Superior temporal gyrus (tissue), 1 donor: ENCODE data around the gene GRAMD4.
"Not testable (repeated sequence)": the region's sequence is repeated elsewhere in the genome, so short reads cannot be mapped to it uniquely, and the experiment has no call there.

ENCODE experiments used
- DNase-seq: peaks from one replicate; pipeline ENCODE4 v3.0.0-alpha.2; 2016; ENCODE audit errors: extremely low spot score

Gene GRAMD4

DNA sequence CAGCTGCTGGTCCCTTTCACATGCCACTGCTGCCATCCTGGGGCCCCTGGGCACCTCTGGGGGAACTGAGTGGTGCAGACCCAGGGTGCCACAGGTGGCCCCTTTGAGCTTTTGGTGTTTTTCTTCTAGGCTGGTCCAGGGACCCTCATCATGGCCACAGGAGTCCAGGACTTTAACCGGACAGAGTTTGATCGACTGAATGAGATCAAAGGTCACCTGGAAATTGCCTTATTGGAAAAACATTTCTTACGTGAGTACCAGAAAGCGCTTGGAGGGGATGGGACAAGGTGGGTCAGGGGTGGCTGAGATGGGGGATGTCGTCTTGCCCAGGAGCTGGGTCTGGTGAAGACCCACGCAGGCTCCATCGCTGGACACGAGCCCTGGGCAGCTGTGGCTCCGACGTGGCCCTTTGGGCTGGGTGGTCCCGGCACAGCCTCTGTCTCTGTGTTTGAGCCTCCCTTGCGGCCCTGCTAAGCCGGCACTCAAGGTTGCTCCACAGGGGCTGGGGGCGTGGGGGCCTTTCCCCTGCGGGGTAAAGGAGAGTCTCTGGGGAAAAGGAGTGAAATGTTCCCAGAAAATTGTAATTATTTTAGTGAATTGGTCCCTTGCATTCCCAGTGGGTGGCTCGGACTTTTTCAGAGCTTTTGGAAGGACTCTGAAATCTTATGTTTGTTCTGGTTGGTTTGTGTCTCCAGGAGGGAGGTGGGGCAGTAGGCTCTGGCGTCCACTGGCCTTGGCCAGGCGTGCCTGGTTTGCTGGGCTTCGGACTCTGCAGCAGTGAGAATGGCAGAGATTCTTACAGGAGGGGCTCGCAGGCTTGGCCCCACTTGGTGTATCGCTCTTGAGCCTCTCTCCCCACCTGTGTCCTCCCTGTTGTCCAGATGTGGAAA is 17.8 kb downstream of the GRAMD4 start:
- DNase-seq, result no peak

DNA sequence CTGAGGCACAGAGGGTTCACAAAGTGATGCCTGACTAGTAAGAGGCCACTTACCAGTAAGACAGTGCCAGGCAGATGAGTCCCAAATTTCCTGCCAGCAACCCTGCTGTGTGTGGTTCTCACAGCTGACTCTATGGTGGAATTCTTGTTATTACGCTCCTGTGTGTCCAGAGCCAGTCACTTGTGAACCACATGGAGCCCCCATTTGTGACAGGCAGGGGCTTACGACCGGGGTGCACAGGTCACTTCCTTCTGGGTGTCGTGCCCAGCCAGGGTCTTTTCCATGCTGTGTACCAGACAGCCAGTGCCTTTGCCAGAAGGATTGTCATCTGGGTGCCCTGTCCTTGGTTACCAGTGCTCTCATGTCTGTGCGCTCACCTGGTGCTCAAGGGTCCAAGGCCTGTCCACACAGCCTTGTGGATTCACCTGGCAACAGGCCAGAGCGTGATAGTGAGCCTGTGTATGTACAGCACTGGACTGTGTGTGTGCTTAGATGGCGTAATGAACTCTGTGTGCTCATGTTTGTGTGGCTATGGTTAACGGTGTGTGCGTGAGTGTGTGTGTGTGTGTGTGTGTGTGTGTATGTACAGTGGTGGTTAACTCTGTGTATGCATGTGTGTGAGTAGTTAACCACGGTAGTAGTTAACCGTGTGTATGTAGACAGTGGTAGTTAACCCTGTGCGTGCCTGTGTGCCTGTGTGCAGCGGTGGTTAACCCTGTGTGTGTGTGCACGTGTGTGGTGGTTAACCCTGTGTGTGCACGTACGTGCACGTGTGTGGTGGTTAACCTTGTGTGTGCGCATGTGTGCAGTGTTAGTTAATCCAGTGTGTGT is 18.6 kb downstream of the GRAMD4 start:
- DNase-seq, result no peak

DNA sequence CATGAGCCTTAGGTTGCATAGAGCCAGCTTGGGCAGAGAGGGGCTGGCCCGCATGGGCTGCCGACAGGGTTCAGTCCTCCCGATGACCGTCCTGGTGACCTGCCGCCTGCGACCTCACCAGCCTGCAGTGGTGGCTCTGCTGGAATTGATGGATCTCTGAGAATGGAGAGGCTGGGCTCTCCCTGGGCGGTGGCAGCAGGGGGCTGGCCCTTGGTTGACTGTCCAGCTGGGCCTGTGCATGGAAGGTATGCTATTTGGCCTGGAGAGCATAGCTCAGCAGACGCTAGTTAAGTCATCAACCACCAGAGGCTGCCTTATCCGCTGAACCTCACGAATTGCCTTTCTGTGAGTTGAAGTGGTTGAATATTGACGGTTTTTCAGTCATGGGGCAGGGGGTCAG is 19.7 kb downstream of the GRAMD4 start:
- no peak for DNase-seq

DNA sequence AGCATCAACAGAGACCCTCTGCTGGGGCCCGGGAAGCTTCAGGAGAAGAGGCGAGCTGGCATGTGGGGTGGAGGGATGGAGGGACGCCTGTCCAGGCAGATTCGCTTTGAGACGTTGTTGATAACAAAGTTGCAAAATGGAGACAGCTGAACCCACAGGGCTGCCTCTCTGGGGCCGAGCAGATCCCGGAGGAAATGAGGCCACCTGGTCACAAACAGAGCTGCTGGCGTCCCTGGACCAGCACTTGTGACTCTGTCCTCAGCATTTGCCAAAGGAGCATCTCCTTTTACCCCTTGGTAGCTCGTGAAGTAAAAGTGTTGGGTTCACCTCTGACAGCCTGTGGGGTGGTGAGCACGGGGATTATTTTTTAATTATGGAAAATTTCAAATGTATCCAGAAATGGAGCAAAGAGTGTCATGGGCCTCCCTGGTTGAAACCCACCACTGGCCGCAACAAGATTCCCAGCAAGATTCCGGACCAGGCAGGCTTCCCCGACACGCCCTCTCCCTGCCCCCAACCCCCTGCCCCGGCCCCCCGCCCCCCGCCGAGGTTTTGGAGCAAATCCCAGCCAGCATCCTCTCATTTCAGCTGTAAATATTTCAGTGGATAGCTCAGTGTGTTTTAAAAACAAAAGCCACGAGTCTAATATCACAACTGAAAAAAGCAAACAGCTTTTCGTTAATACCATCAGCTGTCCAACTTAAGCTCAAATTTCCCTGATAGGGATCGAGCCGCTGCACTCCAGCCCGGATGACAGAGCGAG is 20.3 kb downstream of the GRAMD4 start:
- DNase-seq, result no peak

DNA sequence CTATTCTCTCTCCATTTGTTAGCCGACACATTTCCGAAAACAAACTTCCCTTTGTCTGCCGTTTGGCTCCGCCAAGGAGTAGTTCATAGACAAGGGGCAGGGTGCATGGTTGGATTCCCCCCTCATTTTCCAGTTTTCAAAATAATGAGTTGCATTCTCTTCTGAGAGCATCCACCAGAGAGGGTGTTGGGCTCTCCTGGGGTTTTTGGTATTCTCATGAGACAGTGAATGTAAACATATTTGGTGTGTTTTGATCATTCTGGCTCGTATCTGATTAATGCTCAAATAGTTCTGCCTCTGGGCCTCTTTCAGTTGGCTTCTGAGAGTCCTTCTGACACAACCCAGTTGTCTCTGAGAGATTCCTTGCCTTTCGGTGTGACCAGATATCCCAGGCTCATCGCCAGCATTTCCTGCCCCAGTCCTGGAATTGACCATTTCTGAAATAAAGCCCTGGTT is 21.7 kb downstream of the GRAMD4 start:
- DNase-seq, result no peak

DNA sequence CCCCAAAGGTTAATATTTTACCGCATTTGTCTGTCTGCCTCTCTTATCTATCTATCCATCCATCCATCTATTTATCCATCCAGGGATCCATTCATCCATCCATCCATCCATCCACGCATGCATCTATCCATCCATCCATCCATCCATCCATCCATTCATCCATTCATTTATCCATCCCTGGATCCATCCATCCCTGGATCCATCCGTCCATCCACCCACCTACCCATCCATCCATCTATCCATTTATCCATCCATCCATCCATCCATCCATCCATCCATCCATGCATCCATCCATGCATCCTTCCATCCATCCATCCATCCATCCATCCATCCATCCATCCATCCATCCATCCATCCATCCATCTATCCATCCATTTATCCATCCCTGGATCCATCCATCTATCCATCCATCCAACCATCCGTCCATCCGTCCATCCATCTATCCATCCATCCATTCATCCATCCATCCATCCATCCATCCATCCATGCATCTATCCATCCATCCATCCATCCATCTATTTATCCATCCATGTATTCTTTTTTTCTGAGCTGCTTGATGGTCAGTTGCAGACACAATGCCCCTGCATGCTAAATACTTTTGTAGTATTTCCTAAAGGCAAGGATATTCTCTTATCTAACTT is 22.8 kb downstream of the GRAMD4 start:
- not testable (repeated sequence) for DNase-seq

DNA sequence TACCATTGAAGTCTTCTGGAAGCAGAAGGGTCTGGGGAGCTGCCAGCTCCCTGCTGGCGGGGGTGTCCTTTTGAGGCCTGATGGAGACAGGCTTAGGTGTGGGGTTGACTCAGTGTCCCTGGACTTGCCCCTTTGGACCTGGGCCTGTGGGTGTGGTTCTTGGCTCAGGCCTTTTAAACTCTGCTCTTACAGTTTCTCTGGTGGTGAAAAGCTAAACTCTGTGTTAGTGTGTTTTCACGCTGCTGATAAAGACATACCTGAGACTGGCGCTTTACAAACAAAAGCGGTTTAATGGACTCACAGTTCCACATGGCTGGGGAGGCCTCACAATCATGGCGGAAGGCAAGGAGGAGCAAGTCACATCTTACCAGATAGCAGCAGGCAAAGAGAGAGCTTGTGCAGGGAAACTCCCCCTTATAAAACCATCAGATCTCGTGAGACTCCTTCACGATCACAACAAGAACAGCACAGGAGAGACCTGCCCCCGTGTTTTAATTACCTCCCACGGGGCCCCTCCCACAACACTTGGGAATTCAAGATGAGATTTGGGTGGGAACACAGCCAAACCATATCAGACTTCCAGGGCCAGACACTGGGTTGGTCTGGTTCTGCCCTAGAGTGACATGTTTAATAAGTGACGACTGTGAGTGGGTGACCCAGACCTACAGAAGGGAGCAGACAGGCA is 26.5 kb downstream of the GRAMD4 start:
- DNase-seq, result no peak

DNA sequence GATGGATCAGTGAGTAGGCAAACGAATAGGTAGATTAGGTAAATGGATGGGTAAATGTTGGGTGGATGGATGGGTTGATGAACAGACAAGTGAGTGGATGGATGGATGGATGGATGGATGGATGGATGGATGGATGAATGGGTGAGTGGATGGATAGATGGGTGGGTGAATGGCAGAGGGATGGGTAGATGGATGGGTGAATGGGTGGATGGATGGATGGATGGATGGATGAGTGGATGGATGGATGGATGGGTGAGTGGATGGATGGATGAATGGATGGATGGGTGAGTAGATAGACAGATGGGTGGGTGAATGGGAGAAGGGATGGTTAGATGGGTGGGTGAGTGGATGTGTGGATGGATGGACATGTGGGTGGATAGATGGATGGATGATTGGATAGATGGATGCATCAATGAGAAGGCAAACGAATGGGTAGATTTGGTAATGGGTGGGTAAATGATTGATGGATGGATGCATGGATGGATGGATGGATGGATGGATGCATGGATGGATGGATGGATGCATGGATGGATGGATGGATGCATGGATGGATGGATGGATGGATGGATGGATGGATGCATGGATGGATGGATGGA is 28.1 kb downstream of the GRAMD4 start:
- not testable (repeated sequence) for DNase-seq

DNA sequence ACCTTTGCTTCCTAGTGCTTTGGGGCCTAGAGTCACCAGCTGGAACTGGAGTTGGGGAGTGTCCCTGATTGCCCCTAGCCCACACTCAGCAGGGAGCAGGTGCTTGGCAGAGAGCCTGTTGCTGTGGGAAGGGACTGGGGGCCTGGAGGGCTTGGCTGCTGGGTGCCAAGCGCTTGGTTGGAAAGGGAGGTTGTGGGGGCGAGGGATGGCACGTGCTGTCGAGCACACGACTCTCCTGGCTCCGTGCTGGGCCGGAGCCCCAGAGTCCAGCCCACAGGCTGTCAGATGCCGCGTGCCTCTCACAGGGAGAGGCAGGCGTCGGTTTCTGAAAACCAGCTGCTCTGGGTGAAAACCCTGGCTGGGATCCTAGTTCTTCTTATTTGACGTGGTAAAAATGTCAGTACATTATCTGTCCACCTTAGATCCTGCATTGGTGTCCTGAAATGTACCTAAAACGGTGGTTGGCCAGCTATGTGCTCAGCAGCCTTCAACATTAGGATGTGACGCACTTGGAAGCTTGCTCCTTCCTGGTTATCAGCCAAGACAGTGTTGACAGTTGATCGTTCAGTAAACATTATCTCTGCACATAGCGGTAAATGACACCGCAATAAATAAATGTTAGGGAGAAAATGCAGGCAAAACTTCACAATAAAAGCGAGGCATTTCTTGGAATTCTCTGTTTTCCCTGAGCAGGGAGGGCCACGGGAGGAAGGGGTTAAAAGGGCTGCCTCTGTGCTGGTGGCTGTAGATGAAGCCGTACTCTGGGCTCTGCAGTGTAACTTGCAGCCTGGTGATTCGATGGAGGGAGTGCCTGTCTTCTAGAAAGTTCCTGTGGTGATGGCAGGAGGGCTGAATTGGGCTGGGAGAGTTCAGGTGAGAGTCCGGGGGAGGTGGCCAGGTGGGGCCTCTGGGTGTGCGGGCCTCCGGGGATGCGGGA is 29.2 kb downstream of the GRAMD4 start:
- DNase-seq, result peak; percentile 40

DNA sequence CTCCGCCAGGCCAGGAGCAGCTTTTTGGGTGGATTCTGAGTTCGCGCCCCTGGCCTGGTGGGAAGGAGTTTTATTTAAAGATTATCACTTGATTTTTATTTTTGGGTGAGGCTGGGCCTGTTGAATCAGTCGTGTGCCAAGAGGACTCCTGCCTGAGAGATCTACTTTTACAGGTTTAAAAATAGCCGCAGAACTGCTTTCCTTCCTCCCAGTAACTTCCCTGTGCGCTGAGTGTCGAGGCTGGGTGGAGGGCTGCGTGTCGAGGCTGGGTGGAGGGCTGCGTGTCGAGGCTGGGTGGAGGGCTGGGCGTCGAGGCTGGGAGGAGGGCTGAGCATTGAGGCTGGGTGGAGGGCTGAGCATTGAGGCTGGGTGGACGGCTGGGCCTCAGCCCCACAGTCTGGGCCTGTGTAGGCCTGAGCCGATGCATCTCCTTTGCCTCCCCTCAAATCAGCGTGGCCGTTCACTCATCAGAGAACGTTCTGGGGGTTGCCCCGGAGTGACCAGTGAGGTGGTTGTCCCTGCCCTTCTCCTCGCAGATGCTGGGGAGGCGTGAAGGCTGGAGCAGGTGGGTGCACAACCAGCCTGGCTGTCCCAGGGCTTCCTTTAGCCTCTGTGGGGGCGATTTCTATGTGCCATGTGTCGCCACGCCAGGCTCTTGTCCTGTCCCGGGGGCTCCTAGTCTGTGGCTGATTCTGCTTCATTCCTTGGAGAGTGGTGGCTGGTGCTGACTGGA is 30.1 kb downstream of the GRAMD4 start:
- peak; percentile 17 for DNase-seq

DNA sequence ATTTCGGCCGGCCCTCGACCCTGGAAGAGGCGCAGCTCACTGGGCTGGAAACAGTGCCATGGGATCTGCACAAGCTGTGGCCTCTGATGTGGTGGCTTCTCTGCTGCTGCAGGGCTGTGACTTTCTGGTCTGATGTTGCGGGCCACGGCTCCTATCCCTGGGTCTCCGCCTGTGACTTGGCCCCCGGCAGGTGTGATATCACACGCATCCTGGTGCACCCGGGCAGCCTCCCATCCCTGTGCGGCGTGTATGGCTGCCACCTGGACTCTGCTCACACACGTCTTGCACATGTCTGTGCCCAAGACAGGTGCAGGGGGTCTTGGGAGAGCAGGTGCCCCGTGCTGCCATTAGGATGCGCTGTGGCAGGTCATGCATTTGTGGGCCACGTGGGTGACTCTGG is 31.1 kb downstream of the GRAMD4 start:
- DNase-seq, result no peak

DNA sequence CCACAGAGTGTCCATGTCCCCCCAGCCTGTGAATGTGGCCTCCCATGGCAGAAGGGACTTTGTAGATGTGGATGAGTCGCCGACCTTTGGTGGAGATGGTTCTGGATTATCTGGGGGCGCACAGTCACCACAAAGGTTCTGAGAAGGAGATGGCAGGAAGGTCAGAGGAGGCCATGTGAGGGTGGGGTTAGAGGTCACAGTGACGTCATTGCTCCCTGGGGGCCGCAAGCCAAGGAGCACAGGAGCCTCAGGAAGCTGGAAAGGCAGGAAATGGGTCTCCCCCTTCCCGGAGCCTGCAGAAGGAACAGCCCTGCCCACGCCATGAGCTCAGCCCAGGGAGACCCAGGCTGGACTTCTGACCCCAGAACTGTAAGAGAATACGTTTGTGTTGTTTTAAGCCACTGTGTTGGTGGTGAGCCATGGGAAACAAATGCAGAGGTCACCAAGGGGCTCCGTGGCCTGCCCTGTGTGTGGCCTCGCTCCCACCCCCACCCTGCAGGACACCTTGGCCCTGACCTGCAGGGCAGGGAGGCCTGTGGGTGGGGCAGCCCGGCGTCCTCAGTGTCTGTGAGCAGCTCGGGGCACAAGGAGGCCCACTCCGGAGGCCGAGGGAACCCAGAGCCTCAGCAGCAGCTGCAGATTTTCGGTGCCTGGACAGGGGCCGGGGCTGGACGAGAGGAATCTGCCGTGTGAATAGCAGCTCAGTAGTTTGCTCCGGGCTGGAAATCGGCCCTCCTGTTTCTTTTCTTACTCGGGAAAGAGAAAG is 32.1 kb downstream of the GRAMD4 start:
- no peak for DNase-seq

DNA sequence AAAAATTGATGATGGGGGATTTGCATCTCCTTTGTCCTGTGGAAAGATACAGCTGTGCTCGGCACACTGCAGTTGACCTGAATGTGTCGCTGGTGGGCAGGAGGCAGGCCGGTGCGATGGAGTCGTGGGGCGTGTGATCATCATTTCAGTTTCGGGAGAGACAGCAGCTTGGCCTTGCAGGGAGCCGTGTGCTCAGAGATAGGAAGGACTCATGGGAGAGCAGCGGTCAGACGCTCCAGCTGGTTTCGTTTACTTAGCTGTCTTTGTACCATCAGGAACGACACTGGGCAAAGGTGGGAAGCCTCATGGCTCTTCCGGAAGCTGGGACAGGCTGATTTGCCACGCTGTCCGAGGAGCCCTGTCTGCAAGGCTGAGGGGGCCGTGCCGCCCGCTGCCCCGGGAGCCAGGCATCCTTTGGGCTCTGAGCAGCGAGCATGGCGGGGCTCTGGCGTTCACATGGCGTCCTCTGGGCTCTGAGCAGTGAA is 32.7 kb downstream of the GRAMD4 start:
- DNase-seq, result no peak

DNA sequence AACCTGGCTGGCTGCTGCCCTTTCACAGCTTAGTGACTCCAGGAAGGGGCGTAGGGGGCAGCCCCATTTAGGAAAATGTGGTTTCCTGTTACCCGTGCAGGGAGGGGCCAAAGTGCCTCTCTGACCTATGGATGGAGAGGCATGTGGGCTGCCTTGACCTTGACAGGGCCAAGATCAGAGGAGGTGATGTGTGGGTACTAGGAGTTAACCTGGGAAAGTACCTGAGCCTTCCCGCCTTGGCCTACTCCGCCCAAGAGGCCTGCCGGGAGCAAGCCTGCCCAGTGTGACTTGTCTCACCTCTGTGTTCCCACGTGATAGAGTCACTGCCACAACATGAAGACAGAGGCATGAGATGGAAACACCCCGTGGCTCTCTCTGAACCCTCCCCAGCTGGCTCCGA is 33.4 kb downstream of the GRAMD4 start:
- DNase-seq, result no peak

DNA sequence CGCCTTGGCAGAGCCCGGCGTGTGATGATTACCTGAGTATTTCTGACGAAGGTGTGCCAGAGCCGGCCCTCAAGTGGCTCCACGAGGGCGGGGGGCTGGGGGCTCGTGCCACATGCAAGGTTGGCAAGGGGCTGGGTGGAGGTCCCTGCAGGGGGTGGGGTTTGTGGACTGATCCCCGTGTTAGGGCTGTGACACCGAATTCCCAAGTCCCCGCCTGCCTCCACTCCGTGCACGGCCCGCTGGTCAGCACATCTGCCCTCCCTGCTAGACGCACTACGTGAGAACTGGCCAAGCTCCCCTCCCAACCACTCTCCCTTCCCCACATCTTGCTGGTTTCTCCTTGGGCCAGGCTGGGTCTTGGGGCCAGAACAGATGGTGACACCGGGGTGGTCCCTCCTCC is 34.2 kb downstream of the GRAMD4 start:
- DNase-seq, result no peak

DNA sequence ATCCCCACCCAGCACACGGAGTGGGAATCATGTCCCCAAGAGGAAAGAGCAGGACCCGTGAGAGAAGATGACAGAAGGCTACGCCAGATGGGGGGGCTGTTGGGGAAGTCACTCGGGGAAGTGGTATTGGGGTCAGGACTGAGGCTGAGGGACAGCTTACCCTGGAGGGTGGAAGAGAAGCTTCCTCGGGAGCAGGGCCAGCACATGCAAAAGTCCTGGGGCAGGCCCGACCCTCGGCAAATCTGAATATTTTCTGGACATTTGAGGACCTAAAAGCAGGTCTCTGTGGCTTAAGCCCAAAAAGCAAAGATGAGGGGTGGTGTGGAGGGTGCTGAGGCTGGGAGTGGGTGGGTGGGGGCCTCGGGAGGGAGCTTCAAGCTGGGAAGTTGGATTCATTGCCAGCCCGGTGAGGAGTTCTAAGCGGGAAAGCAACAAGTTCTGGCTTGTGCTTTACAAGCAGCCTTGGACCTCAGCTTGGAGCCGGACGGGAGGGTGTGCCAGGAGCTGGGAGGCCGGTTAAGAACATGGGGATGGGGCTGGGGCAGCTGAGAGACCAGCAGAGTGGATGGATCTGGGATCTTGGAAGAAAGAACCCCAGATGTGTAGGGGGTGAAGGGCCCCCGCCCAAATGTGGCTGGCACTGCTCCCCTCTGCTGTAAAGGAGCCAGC is 34.9 kb downstream of the GRAMD4 start:
- no peak for DNase-seq
